Adrenal gland (tissue), 5 donors: ENCODE results near the gene FOXD4.
A peak's percentile ranks its signal among the peaks of the same experiment; 100 is the strongest.
"Not testable (repeated sequence)": the region's sequence is repeated elsewhere in the genome, so short reads cannot be mapped to it uniquely, and the experiment has no call there.

Source experiments
- CTCF ChIP-seq, 6 experiments: fragments of 450-650 bp in 4 of 6; fragments of 200-600 bp in 2 of 6; sonication (generic) in 1 of 6; IDR thresholded peaks; 1 replicate in 5 of 6; 2 replicates in 1 of 6; pipeline versions ENCODE4 v1.5.1 to v1.8.0; 2016 to 2021; ENCODE audit warnings: antibody characterized with exemption in 6 of 6, mild to moderate bottlenecking in 2 of 6, moderate library complexity in 1 of 6
- POLR2A ChIP-seq, 2 donors: fragments of 450-650 bp; IDR thresholded peaks; one replicate each; pipeline ENCODE4 v1.6.1; 2017; ENCODE audit warnings: antibody characterized with exemption in 2 of 2, mild to moderate bottlenecking in 2 of 2, moderate library complexity in 1 of 2
- donor health status: DM: no; HTN: no; CAD: no.

GRCh38 chr9:88396-89037 lies 29.7 kb downstream of the FOXD4 start:
- not testable (repeated sequence) for TF ChIP-seq POLR2A (IDR thresholded peaks at IDR 0.05)
- peak in 1 of 6 experiments; percentile 24 for TF ChIP-seq CTCF (IDR thresholded peaks at IDR 0.05)
